Pulmonary artery endothelial cell (primary cell): ENCODE results near the gene NR1I2. TPM values are rescaled to one million over a fixed set of nuclear protein-coding genes. Genes with fewer than 3 reads are reported as not detected.

Experiments
- DNase-seq: peaks from one replicate; pipeline ENCODE4 v3.0.0-alpha.2; 2011; ENCODE audit warnings: low read depth, low spot score
- total RNA-seq: library from RNA; depleted of rRNA; stranded (reverse); fragments of >200 nt; gene quantifications from 2 replicates; pipeline ENCODE4 v1.2.3, GENCODE V29; 2014

NR1I2 gene
- total RNA-seq, result 0.11 TPM in 1 of 2 replicates, not detected in the other

DNA sequence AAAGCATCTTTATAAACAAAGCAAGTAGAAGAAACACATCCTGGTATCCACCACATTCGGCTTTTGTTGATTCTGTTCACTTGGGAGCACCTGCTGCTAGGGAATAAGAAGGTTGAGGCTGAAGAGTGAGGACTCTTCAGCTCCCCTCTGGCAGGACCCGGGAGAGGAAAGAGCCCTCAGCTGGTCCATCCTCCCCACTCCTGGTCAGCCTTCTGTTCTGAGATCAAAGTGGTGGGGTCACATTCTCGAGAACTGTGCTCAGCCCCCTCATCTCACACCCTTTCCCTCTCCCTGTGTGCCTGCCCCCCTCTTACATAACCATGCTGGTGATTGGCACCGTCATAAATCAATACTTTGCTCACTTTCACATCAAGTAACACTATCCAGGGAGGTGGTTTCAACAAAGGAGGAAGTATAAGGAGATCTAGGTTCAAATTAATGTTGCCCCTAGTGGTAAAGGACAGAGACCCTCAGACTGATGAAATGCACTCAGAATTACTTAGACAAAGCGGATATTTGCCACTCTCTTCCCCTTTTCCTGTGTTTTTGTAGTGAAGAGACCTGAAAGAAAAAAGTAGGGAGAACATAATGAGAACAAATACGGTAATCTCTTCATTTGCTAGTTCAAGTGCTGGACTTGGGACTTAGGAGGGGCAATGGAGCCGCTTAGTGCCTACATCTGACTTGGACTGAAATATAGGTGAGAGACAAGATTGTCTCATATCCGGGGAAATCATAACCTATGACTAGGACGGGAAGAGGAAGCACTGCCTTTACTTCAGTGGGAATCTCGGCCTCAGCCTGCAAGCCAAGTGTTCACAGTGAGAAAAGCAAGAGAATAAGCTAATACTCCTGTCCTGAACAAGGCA is at the start of gene NR1I2:
Gene NR1I2 (plus strand): TSS at position 772 of the 869 bp plus-strand sequence.
- DNase-seq, result no peak

DNA sequence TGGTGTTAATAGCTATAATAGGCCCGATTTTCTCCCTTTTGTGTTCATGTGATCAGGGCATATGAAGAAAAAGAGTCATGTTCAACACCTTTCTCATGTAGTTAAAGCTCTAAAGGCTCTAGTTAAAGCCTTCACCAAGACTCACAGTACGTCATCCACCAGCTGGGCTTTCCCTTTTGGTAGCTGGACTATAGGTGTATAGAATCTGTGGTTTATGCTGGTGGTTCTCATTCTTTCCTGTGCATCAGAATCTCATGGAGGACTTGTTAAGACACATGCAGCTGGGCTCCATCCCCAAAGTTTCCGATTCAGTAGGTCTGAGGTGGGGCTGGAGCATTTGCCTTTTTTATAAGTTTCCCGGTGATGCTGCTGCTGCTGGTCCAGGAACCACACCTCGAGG is 48.1 kb upstream of the NR1I2 start:
- DNase-seq, result no peak

DNA sequence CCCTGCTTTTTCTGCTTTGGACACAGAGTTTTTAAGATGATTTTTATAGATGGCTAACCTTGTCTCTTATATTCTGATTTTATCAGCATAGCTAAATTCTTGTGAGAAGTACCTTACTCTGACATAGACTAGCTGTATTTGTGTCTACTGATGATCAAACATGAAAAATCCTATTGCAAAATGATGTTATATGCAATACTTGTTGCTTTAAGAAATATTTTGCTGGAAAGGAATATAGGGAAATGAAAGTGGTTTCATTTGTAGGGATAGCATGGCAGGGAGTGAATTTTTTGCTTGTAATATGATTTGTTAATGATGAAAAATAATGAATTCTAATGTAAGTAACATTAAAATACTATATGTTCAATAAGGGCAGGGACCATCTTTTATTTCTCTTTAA is 43.2 kb upstream of the NR1I2 start:
- no peak for DNase-seq

DNA sequence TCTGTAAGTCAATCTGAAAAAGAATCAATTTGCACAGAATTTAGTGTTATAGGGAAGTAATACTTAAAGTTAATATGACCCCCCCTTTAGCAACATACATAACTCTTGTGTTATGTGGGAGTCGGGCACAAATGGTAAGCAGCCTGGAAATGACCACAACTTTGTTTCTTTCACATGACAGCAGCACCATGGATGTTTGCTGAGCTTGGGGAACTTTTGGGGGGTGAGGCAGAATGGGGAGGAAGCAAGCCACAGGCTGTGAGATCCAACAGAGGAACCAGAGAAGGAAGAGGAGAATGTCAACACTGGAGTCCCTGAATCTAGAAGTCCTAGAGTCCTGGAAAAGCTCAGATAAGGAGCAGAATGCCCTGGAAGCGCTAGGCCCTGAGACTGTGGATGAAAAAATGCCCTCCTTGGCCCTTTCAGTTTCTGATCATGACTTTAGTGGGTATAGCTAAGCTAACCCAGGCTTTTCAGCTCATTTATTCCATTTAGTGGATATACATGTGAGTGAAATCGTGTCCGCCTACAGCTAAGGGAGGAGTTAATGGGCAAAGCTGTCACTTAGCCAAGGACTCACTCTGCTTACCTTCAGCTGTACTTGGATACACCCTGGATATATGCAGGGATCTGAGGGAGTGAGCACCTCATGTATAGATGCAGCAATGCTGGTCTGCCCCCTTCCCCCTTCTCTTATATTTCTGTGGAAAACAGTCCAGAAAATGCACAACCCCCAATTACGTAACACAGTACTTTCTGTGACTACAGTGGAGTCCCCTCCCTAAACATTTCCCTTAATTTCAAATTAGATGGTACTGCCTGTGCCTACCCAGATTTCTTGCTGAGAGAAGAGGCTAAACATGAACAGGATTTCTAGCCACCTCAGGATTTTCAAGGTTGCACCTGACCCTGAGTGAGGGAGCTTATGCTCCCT is 40.0 kb upstream of the NR1I2 start:
- DNase-seq, result no peak

DNA sequence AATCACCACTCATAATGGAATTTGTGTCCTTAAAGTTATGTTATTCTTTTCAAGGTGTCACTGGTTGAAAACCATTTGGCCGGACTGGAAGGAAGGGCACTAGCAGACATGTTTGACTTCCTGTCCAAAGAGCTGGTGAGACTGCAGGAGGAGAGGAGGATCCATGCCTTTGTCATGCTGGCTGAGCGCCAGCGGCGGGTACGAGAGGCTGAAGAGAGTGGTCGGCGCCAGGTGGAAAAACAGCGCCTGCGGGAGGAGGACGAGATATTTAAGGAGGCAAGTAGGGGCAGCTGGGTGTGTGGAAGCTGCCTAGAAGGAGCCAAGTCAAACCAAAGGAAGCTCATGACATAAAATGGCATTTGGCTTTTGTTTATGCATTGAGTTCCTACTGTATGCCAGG is 38.0 kb upstream of the NR1I2 start:
- no peak for DNase-seq

DNA sequence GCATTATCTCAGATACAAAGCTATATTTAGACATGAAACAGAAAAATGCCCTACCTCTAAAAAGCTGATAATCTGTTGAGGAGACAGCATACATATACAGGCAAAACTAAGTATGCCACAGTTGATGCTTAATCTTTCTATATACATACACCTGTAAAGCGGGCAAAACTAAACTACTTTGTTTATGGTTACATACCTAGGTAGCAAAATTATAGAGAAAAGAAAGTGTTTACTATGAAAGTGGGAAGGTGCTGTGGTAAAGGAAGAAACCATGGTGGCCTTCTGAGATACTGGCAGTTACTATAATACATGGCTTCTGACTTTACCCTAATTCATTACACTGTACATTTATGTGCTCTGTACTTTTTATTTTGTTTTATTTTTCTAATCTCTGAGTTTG is 36.0 kb upstream of the NR1I2 start:
- no peak for DNase-seq

DNA sequence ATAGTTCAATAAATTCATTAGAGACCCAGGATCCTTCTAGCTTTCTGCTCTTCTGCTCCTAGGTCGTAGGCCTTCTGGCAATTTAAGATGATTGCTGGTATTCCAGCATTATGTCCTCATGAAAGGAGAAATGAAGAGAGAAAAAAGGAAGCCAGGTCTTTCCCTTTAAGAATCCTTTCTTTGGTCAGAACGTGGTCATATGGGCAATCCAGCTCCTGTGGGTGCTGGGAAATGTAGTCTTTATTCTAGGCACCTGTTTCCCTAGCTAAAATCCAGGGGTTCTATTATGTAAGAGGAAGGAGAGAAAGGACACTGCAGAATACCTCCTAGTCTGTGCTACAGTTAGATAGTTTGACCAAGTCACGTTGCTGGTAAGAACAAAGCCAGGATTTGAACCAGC is 35.5 kb upstream of the NR1I2 start:
- no peak for DNase-seq

DNA sequence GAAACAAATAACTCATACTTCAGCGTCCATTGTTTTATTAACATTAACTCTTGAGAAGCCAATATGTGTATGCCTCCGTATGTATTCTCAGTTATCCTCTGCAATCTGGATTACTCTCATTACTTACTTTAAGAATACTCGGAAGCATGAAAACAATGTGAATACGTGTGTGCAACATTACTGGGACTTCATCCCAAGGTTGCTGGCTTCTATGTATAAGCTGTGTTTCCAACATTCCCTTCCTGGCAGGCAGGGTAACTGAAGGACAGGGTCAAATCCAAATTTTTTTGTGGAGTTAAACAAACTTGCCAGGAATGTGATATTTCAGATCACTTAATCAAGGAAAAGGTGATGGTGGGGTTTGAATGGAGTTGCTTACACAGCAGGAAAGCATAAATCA is 34.5 kb upstream of the NR1I2 start:
- peak; percentile 10 for DNase-seq

DNA sequence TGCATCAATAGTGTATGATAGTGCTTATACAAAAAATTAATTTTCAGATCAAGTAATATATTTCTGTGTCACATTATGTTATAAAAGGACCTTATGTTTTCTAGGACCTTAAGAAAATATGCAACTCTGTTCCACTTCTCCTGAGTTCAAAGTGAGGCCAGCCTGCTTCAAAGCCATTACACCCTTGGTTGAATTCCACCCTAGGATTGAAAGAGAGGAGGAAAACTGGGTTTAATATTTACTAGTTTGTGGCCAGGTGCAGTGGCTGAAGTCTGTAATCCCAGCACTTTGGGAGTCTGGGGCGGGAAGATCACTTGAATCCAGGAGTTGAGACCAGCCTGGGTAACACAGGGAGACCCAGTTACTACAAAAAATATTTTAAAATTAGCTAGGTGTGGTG is 32.9 kb upstream of the NR1I2 start:
- DNase-seq, result no peak

DNA sequence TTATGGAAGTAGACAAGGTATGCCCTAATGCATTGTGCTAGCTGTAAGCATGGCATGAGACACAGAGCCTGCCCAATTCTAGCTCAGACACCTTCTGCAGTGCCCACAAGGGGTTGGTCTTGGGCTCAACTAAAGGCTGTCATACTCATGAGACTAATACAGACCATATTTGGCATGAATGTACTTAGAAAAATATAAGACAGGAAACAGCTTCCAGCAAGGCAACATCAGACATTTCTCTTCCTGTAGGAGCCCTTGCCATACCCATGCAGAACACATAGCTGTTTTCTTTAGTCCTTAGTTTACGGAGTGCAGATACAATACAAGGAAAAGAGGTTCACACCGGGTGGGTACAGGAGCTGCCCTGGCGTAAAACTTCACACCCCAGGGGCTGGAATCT is 30.5 kb upstream of the NR1I2 start:
- DNase-seq, result peak; percentile 81

DNA sequence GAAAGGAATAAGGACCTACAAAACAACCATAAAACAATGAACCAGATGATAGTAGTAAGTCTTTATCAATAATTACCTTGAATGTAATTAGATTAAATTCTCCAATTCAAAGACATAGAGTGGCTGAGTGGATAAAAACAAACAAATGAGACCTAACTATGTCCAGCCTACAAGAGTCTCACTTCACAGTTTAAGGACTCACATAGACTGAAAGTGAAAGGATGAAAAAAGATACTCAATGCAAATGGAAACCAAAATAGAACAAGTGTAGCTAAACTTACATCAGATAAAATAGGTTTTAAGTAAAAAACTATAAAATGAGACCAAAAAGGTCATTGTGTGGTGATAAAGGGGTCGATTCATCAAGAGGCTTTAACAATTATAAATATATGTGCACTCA is 21.9 kb upstream of the NR1I2 start:
- no peak for DNase-seq

DNA sequence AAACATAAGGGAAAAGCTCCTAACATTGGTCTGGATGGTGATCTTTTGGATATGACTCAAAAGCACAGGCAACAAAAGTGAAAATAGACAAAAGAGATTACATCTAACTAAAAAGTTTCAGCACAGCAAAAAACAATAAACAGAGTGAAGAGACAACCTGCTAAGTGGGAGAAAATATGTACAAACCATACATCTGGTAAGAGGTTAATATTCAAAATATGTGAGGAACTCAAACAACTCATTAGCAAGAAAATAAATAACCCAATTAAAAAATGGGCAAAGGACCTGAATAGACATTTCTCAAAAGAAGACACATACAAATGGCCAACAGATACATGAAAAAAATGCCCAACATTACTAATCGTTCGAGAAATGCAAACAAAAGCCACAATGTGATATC is 19.0 kb upstream of the NR1I2 start:
- no peak for DNase-seq

DNA sequence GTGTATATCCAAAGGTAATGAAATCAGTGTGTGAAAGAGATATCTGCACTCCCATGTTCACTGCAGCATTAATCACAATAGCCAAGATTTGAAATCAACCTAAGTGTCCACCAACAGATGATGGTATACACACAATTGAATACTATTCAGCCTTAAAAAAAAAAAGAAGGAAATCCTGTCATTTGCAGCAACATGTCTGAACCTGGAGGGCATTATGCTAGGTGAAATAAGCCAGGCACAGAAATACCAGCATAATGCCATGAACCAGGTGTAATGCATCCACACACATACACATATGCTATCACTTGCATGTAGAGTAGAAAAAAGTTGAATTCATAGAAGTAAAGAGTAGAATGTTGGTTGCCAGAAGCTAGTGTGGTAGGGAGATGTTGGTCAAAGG is 18.4 kb upstream of the NR1I2 start:
- no peak for DNase-seq

DNA sequence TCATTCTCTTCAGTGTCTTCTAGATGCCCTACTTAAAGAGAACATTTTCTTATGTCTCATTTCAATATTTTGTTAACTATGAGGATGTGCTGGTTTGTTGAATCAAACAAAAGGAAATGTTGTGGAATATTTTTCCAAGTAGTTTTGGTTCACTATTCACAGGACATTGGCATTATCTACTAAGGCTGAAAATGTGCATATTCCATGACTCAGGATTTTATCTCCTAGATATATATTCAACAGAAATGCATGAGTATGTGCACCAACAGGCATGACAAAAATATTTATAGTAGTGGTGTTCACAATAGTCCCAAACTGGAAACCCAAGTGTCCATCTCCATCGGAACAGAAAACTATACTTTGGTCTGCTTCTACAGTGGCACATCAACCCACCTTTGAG is 16.7 kb upstream of the NR1I2 start:
- no peak for DNase-seq

DNA sequence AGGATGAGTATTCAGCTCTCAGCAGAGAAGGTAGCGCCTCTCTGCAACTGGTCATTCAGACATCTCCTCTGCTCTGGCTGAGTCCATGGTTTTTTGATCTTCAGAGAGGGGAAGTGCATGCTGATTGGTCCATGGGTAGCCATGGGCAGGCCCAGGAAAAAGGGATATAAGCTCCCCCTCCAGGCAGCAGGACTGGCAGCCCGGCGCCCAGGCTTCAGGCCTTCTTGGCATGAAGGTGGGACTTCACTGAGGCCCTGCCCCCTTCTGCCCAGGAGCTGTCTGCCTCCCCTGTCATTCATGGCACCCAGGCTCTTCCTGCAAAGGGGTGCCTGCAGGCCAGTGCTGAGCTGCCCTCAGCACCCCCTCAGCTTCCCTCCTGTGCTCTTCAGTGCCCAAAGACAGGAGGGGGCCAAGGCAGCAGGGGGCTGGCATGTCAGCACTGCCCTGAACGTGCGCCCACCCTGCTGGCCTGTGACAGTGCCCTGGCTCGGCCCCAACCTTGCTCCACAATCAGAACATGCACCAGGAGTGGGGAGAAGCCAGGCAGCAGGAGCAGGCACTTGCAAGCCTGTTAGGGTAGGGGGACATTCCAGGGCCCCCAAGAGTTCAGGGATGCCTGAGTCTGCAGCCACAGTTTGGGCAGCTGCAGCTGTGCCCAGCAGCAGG is 13.8 kb upstream of the NR1I2 start:
- no peak for DNase-seq

DNA sequence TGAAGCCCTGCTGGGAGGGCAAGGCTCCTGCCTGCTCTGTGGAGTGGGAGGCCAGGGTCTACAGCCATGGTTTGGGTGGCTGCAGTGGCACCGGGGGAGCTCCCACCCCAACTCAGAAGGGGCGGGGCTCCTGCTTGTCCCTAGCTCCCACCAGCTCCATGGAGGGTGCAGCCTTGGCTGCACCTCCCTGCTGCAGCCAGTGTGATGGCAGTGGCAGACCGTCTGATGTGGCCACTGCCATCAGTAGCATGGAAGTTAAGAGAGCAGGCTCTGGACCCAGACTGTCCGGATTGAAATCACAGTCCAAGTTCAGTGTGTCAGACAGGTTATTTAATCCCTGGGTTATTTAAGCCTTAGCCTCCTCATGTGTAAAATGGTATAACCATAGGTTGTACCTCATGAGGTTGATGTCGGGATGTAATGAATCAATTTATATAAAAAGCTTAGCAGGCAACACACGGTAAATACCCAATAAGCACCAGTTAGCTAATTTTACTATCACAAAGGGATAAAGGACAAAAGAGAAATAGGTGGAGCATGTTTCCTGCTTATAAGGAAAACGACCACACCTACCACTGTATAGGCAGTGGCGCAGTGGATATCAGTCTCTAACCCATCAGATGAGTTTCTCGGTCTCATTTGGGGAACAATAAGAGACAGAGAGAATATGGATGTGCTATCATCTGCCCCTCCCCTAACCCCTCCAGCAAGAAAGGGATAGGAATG is 13.1 kb upstream of the NR1I2 start:
- no peak for DNase-seq

DNA sequence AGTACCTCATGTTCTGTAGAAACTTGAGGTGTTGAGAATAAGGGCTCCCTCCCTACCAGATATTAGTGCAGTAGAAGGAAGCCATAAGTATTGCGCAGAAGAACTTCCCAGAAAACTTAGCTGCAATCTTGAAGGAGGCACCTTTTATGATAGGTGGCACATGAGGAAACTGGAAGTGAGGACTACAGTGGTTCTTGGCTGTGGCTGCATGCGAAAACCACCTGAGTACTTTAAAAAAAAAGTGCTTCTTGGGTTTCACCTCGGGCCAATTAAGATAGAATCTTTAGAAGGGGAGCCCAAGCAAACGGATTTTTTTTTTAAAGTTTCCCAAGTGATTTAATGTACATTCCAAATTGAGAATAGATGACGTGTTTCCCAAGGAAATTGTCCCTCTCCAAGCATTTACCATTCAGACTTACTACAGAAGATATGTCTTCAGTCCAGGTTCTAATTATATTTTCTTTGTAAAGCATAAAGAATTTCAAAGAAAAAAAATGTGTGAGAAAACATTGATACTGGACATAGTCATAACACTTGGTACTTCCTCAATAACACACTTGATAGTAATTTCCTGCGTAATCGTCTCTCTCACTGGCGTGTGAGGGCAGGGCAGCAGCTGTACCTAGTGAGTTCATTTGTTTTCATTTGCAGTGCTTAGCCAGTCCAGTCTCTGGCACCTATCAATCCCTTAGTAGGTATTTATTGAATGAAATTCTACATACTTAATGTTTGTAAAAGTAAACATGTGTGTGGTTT is 12.3 kb upstream of the NR1I2 start:
- DNase-seq, result peak; percentile 94

DNA sequence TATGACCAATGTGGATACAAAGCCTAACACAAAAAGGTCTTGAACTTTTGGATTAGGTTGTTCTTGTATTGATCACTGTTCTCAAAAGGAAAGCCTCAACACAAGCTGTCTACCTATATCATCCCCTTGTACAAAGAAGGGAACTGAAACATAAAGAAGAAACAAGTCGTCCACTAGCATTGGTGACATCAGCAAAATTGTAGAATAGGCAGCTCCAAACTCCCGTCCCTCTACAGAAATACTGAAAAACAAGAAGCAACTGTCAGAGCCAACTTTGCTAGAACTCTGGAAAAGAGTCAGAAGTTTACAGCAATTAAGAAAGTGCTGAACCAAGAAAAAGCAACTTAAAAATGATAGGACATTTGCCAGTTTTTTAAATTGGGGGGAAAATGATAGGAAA is 7.5 kb upstream of the NR1I2 start:
- no peak for DNase-seq

DNA sequence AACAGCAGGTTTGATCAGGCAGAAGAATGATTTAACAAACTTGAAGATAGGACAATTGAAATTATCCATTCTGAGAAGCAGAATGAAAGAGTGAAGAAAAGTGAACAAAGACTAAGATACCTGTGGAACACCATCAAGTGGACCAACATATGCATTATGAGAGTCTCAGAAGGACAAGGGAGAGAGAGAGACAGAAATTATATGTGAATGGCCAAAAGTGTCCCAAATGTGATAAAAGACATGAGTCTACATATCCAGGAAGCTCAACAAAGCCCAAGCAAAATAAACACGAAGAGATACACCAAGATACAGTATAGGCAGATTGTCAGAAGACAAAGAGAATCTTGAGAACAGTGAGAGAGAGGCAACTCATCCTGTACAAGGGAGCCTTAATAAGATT is 5.6 kb upstream of the NR1I2 start:
- no peak for DNase-seq

DNA sequence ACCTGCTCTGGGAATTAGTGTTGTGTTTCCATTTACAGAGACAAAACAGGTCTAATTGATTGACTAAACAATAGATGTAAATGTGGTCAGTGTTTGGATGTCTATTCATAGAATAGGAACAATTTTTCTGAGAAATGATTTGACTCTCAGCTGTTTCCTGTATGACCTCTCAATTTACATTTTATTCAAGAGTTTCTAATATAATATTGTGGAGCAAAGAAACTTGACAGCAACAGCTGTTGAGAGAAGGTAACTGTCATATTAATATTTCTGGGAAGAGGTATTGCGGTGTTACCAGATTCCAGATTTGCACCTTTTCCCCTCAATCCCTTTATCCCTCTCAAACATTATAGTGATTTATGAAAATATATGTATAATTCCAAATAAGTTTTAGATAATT is 3.7 kb upstream of the NR1I2 start:
- DNase-seq, result no peak

DNA sequence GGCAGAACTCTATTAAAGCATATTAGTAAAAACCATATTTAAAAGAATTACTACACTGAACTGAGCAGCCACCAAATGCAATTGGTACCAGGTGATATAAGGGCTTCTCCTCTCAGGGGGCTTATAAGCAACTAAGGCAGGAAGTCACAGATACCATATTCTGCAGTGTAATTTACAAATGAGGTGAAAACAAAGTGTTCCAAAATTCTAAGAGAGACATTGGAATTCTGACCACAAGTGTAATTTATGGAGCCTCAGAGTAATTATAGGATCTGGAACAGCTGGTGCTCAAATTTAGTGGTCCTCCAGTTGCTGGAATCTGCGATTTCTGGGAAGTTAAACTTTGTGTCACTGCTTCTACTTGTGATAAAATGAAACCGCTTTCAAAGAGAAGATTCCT is 3.1 kb upstream of the NR1I2 start:
- no peak for DNase-seq
